Neural crest cell (in vitro differentiated cells): ENCODE data around the gene GPR135. TPM values are rescaled to one million over a fixed set of nuclear protein-coding genes. Genes with fewer than 3 reads are reported as not detected.

Experiments used
- DNase-seq: peaks from one replicate; pipeline ENCODE4 v3.0.0; 2021; ENCODE audit warnings: low read depth, mixed read lengths, low spot score
- H3K27ac Mint-ChIP-seq: one replicate; pipeline ENCODE4 v1.8.0; 2021; ENCODE audit warnings: mild to moderate bottlenecking, mixed read lengths; ENCODE audit not compliant: unreplicated experiment
- H3K27me3 Mint-ChIP-seq: 2 replicates; pipeline ENCODE4 v1.8.0; 2021; ENCODE audit warnings: low read depth, mild to moderate bottlenecking, mixed read lengths
- H3K36me3 Mint-ChIP-seq: 2 replicates; pipeline ENCODE4 v1.8.0; 2021; ENCODE audit warnings: low read depth, mild to moderate bottlenecking, mixed read lengths
- H3K4me1 Mint-ChIP-seq: 2 replicates; pipeline ENCODE4 v1.8.0; 2021; ENCODE audit warnings: mixed read lengths
- H3K4me3 Mint-ChIP-seq: one replicate; pipeline ENCODE4 v1.8.0; 2021; ENCODE audit warnings: mild to moderate bottlenecking, mixed read lengths
- H3K9me3 Mint-ChIP-seq: 2 replicates; pipeline ENCODE4 v1.8.0; 2021; ENCODE audit warnings: mixed read lengths
- CTCF ChIP-seq: fragments of 200-600 bp; sonication (generic); conservative IDR thresholded peaks from 2 replicates; pipeline ENCODE4 v1.5.0; 2021; ENCODE audit warnings: antibody characterized with exemption, mild to moderate bottlenecking
- total RNA-seq: library from RNA; stranded (reverse); gene quantifications from 2 replicates; pipeline ENCODE4 v1.2.1, GENCODE V29; 2021

GPR135 gene
- total RNA-seq, 1 donor from 2014 or later: 3.5 TPM

- Mint-ChIP-seq H3K27me3 (no peaks in the 10 kb centered on the region), H3K36me3 (no peaks in the 10 kb centered on the region), H3K4me1 (no peaks in the 10 kb centered on the region), H3K9me3 (no peaks in the 10 kb centered on the region), H3K4me3 (no peak overlapping the region), H3K27ac (no peak overlapping the region)
- no peak for DNase-seq
- no peak for TF ChIP-seq CTCF
Measured at GRCh38 chr14:59419303-59419702, 45.9 kb downstream of the GPR135 start.

- no peak for DNase-seq
- no peak for TF ChIP-seq CTCF
- Mint-ChIP-seq H3K27ac (no peak overlapping the region), H3K27me3 (no peaks in the 10 kb centered on the region), H3K9me3 (no peaks in the 10 kb centered on the region), H3K4me1 (no peaks in the 10 kb centered on the region), H3K36me3 (peaks cover under 1% of the 10 kb centered on the region), H3K4me3 (no peak overlapping the region)
Measured at GRCh38 chr14:59417311-59417710, 47.9 kb downstream of the GPR135 start.

GRCh38 chr14:59415836-59416602, 49.2 kb downstream of the GPR135 start:
- H3K4me1 Mint-ChIP-seq: no peaks in the 10 kb centered on the region
- TF ChIP-seq CTCF: no peak
- peaks cover 2% of the 10 kb centered on the region for H3K9me3 Mint-ChIP-seq
- H3K27ac Mint-ChIP-seq: no peak overlapping the region
- H3K27me3 Mint-ChIP-seq: no peaks in the 10 kb centered on the region
- DNase-seq: no peak
- no peak overlapping the region for H3K4me3 Mint-ChIP-seq
- H3K36me3 Mint-ChIP-seq: peaks cover 5% of the 10 kb centered on the region

Other genes starting within 250 kb of the GPR135 start
- gene L3HYPDH, start 19.0 kb upstream of the GPR135 start, total RNA-seq: 16.8 and 17.0 TPM in 2 replicates
- gene JKAMP, start 19.1 kb upstream of the GPR135 start, total RNA-seq: 38.1 and 43.6 TPM in 2 replicates
- gene CCDC175, start 111.4 kb upstream of the GPR135 start, total RNA-seq: 0.19 and 0.25 TPM in 2 replicates